AG09319 (cell line): ENCODE data around the gene GIGYF2.

Experiments used
- DNase-seq: peaks from one replicate; pipeline ENCODE4 v3.0.0-alpha.2; 2010; ENCODE audit warnings: low read depth; ENCODE audit errors: extremely low read depth
- TF ChIP-seq, protein P1 (sequence below): IDR thresholded peaks from 2 replicates; pipeline ENCODE4 v1.5.1; 2011; ENCODE audit warnings: low read depth, mild to moderate bottlenecking, inconsistent platforms, low read length, moderate library complexity

GIGYF2 gene

GRCh38 chr2:232777276-232777675, 80.1 kb downstream of the GIGYF2 start:
- TF ChIP-seq, protein P1, sequence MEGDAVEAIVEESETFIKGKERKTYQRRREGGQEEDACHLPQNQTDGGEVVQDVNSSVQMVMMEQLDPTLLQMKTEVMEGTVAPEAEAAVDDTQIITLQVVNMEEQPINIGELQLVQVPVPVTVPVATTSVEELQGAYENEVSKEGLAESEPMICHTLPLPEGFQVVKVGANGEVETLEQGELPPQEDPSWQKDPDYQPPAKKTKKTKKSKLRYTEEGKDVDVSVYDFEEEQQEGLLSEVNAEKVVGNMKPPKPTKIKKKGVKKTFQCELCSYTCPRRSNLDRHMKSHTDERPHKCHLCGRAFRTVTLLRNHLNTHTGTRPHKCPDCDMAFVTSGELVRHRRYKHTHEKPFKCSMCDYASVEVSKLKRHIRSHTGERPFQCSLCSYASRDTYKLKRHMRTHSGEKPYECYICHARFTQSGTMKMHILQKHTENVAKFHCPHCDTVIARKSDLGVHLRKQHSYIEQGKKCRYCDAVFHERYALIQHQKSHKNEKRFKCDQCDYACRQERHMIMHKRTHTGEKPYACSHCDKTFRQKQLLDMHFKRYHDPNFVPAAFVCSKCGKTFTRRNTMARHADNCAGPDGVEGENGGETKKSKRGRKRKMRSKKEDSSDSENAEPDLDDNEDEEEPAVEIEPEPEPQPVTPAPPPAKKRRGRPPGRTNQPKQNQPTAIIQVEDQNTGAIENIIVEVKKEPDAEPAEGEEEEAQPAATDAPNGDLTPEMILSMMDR: no peak
- DNase-seq: no peak

- no peak for DNase-seq
Observed at GRCh38 chr2:232779465-232779864, 82.3 kb downstream of the GIGYF2 start.

GRCh38 chr2:232779934-232780333, 82.8 kb downstream of the GIGYF2 start:
- TF ChIP-seq, protein P1: no peak
- no peak for DNase-seq

More at GRCh38 chr2:232779465-232779864, 82.3 kb downstream of the GIGYF2 start:
- TF ChIP-seq, protein P1: no peak

DNA sequence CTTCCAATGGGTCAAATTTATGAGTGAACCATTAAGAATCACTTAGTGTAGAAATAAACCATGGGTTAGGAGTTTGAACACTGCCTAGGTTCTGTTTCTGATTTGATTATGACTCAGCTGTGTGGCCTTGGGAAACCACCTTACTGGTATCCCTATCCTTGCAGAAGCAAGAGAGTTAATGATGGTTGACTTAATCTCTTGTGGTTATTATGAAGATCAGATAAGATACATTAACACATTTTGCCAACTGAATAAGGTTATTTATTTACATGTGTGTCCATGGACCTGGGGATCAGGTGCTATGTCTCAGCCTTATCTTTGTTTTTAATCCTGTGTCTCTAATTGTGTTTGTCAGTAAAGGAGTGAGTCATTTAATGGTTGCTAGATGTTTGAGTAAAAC, 84.6 kb downstream of the GIGYF2 start:
- DNase-seq: peak; percentile 69
- TF ChIP-seq, protein P1: no peak

- TF ChIP-seq, protein P1: no peak
- DNase-seq: no peak
Observed at GRCh38 chr2:232783278-232783677, 86.1 kb downstream of the GIGYF2 start.

DNA sequence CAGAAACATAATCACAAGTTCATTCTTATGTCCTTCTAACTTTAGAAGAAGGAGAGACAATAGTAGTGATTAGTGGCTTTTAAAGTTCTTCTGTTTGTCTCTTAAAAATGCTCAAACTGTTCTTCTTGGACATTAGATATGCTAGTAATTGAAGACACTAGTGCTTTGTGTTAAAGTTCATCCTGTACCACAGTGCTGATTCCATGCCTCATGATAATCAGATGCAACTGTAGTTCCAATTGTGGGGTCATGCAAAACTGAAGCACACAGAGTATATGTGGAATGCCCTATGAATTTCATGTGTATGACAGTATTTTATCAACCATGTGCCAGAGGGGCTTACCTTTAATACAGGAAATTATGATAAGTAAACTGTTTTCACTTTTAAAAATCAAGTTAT, 90.7 kb downstream of the GIGYF2 start:
- TF ChIP-seq, protein P1: no peak
- no peak for DNase-seq

- no peak for DNase-seq
- TF ChIP-seq, protein P1: no peak
Observed at GRCh38 chr2:232789082-232789481, 92.0 kb downstream of the GIGYF2 start.

- no peak for DNase-seq
- TF ChIP-seq, protein P1: no peak
Observed at GRCh38 chr2:232791518-232791917, 94.4 kb downstream of the GIGYF2 start.
